H1 (cell line): ENCODE results near the gene RASGEF1C. TPM values are rescaled to one million over a fixed set of nuclear protein-coding genes. Genes with fewer than 3 reads are reported as not detected.

Experiments
- CTCF ChIA-PET: fragments of 300-600 bp; sonication (Branson Sonifier 250); formaldehyde crosslinking; loops from one replicate; lab custom pipeline; 2021; ENCODE audit not compliant: partially characterized antibody; lab: Charles Lee
- POLR2A ChIA-PET: fragments of 300-600 bp; sonication (Branson Sonifier 250); formaldehyde crosslinking; loops from one replicate; lab custom pipeline; 2021; ENCODE audit warnings: inconsistent platforms; ENCODE audit not compliant: partially characterized antibody; lab: Charles Lee
- DNase-seq, 2 experiments: peaks; one replicate each; pipeline versions ENCODE4 v3.0.0 to v3.0.0-alpha.2; 2010 to 2022; ENCODE audit warnings: low spot score in 2 of 2, low read depth in 1 of 2, mixed read lengths in 1 of 2
- FAIRE-seq: peaks from 2 replicates; lab custom pipeline; 2011; peaks lifted over from hg19 to GRCh38; lab: Jason Lieb, UNC
- H2AFZ ChIP-seq: 2 replicates; pipeline ENCODE4 v1.8.1; 2012; ENCODE audit warnings: low read length, inconsistent platforms
- H2AK5ac ChIP-seq: 2 replicates; pipeline ENCODE4 v1.6.1; 2013; ENCODE audit warnings: low read depth, low read length
- H2BK120ac ChIP-seq: replicated peaks from 2 replicates; pipeline ENCODE3; 2013; ENCODE audit warnings: low read depth, low read length, inconsistent platforms
- H2BK12ac ChIP-seq: 2 replicates; pipeline ENCODE4 v1.6.1; 2013; ENCODE audit warnings: low read depth, low read length
- H2BK15ac ChIP-seq: 2 replicates; pipeline ENCODE4 v1.6.1; 2013; ENCODE audit warnings: low read length
- H2BK20ac ChIP-seq: 2 replicates; pipeline ENCODE4 v1.6.1; 2013; ENCODE audit warnings: low read length
- H2BK5ac ChIP-seq: 2 replicates; pipeline ENCODE4 v1.6.1; 2013; ENCODE audit warnings: low read depth, low read length
- H3K14ac ChIP-seq: 2 replicates; pipeline ENCODE4 v1.6.1; 2013; ENCODE audit warnings: inconsistent platforms; ENCODE audit not compliant: insufficient read length
- H3K18ac ChIP-seq: 2 replicates; pipeline ENCODE4 v1.6.1; 2013; ENCODE audit warnings: low read length; ENCODE audit errors: extremely low read depth
- H3K23ac ChIP-seq: 2 replicates; pipeline ENCODE4 v1.6.1; 2013; ENCODE audit warnings: inconsistent platforms; ENCODE audit not compliant: insufficient read length
- H3K23me2 ChIP-seq: 2 replicates; pipeline ENCODE4 v1.6.1; 2013; ENCODE audit warnings: low read depth, low read length
- H3K27ac ChIP-seq: 2 replicates; pipeline ENCODE4 v1.6.1; 2011; ENCODE audit warnings: low read depth, low read length, inconsistent platforms
- H3K27me3 ChIP-seq, 4 experiments: replicated peaks in 1 of 4; 1 replicate in 1 of 4; 2 replicates in 3 of 4; pipeline versions ENCODE4 v1.6.1 to v1.8.1; 2011 to 2013; ENCODE audit warnings: low read length in 3 of 4, mild to moderate bottlenecking in 3 of 4, inconsistent platforms in 2 of 4, mixed read lengths in 2 of 4, moderate library complexity in 1 of 4; ENCODE audit not compliant: control insufficient read depth in 3 of 4, insufficient read depth in 3 of 4; ENCODE audit errors: extremely low read depth in 1 of 4
- H3K36me3 ChIP-seq, 4 experiments: 2 replicates each; pipeline versions ENCODE4 v1.6.1 to v1.8.1; 2011 to 2013; ENCODE audit warnings: mild to moderate bottlenecking in 4 of 4, low read length in 3 of 4, moderate library complexity in 2 of 4, control low read depth in 1 of 4, inconsistent platforms in 1 of 4; ENCODE audit not compliant: insufficient read depth in 4 of 4, control insufficient read depth in 2 of 4
- H3K4ac ChIP-seq: replicated peaks from 2 replicates; pipeline ENCODE3; 2013; ENCODE audit warnings: low read length, low read depth, mixed read lengths, inconsistent platforms; ENCODE audit not compliant: insufficient read length
- H3K4me1 ChIP-seq, 4 experiments: replicated peaks in 1 of 4; 1 replicate in 1 of 4; 2 replicates in 3 of 4; pipeline versions ENCODE4 v1.6.1 to v1.8.1; 2011 to 2013; ENCODE audit warnings: low read length in 3 of 4, inconsistent platforms in 2 of 4, mixed read lengths in 1 of 4; ENCODE audit not compliant: insufficient read depth in 4 of 4, control insufficient read depth in 3 of 4
- H3K4me2 ChIP-seq, 2 experiments: 2 replicates each; pipeline versions ENCODE4 v1.6.1 to v1.8.1; 2011 to 2013; ENCODE audit warnings: low read depth in 2 of 2, low read length in 2 of 2, control low read depth in 1 of 2, inconsistent platforms in 1 of 2, mild to moderate bottlenecking in 1 of 2; ENCODE audit not compliant: insufficient read depth in 1 of 2
- H3K4me3 ChIP-seq, 4 experiments: fragments of 200-600, 300-600 bp in 1 of 4; sonication (generic), shearing (Covaris generic), sonication (Bioruptor Twin) in 1 of 4; 2 replicates each; pipeline versions ENCODE4 v1.5.1 to v1.8.1; 2011 to 2016; ENCODE audit warnings: low read length in 4 of 4, low read depth in 3 of 4, control low read depth in 2 of 4, inconsistent platforms in 2 of 4, mild to moderate bottlenecking in 2 of 4, mixed read lengths in 1 of 4, moderate library complexity in 1 of 4; ENCODE audit not compliant: insufficient read depth in 2 of 4; ENCODE audit errors: extremely low read depth in 1 of 4
- H3K56ac ChIP-seq: replicated peaks from 2 replicates; pipeline ENCODE3; 2013; ENCODE audit warnings: low read depth, mild to moderate bottlenecking, mixed read lengths, low read length, inconsistent platforms; ENCODE audit not compliant: insufficient read length
- H3K79me1 ChIP-seq: 2 replicates; pipeline ENCODE4 v1.6.1; 2013; ENCODE audit warnings: low read depth, low read length, control low read depth
- H3K79me2 ChIP-seq, 2 experiments: 2 replicates each; pipeline versions ENCODE4 v1.6.1 to v1.8.1; 2012 to 2013; ENCODE audit warnings: low read length in 2 of 2, mild to moderate bottlenecking in 2 of 2, inconsistent platforms in 1 of 2; ENCODE audit not compliant: insufficient read depth in 2 of 2, control insufficient read depth in 1 of 2
- H3K9ac ChIP-seq, 4 experiments: replicated peaks in 1 of 4; 1 replicate in 1 of 4; 2 replicates in 3 of 4; pipeline versions ENCODE4 v1.6.1 to v1.8.1; 2011 to 2013; ENCODE audit warnings: low read depth in 3 of 4, low read length in 3 of 4, control low read depth in 2 of 4, mild to moderate bottlenecking in 2 of 4, moderate library complexity in 2 of 4, inconsistent platforms in 1 of 4; ENCODE audit errors: extremely low read depth in 1 of 4
- H3K9me3 ChIP-seq, 2 experiments: 2 replicates each; pipeline versions ENCODE4 v1.6.1 to v1.8.1; 2012 to 2013; ENCODE audit warnings: mild to moderate bottlenecking in 2 of 2, moderate library complexity in 2 of 2, control low read depth in 1 of 2, inconsistent platforms in 1 of 2, low read depth in 1 of 2, low read length in 1 of 2, mixed read lengths in 1 of 2; ENCODE audit not compliant: insufficient read depth in 2 of 2
- H4K20me1 ChIP-seq, 2 experiments: replicated peaks in 1 of 2; 2 replicates each; pipeline versions ENCODE3 to v1.8.1; 2011 to 2013; ENCODE audit warnings: inconsistent platforms in 2 of 2, low read length in 2 of 2, mild to moderate bottlenecking in 1 of 2; ENCODE audit not compliant: insufficient read depth in 2 of 2, control insufficient read depth in 1 of 2
- H4K5ac ChIP-seq: 2 replicates; pipeline ENCODE4 v1.6.1; 2013; ENCODE audit warnings: low read length, low read depth, mixed read lengths, inconsistent platforms; ENCODE audit not compliant: insufficient read length
- H4K8ac ChIP-seq: 2 replicates; pipeline ENCODE4 v1.8.0; 2013; ENCODE audit warnings: mild to moderate bottlenecking, moderate library complexity, low read length, inconsistent platforms; ENCODE audit not compliant: insufficient read depth; ENCODE audit errors: extremely low read depth
- H4K91ac ChIP-seq: replicated peaks from 2 replicates; pipeline ENCODE3; 2013; ENCODE audit warnings: low read length, mixed read lengths, inconsistent platforms; ENCODE audit not compliant: insufficient read length
- BRCA1 ChIP-seq: IDR thresholded peaks from 2 replicates; pipeline ENCODE4 v1.6.1; 2012; ENCODE audit warnings: low read depth, low read length, improper control_type of control experiment
- HDAC2 ChIP-seq, 2 experiments: fragments of 300-600 bp in 1 of 2; sonication (generic) in 1 of 2; IDR thresholded peaks; 2 replicates each; pipeline ENCODE4 v1.6.1; 2011 to 2012; ENCODE audit warnings: low read depth in 2 of 2, low read length in 2 of 2, mild to moderate bottlenecking in 2 of 2, moderate library complexity in 2 of 2, borderline replicate concordance in 1 of 2, inconsistent platforms in 1 of 2
- NANOG ChIP-seq: IDR thresholded peaks from 2 replicates; pipeline ENCODE4 v1.6.1; 2011; ENCODE audit warnings: low read length, low read depth, mild to moderate bottlenecking, inconsistent platforms; ENCODE audit not compliant: insufficient read depth, poor library complexity, severe bottlenecking
- RXRA ChIP-seq: IDR thresholded peaks from 2 replicates; pipeline ENCODE4 v1.6.1; 2011; ENCODE audit warnings: low read depth, mild to moderate bottlenecking, low read length, moderate library complexity; ENCODE audit not compliant: insufficient read depth
- SRF ChIP-seq: IDR thresholded peaks from 2 replicates; pipeline ENCODE4 v1.6.1; 2011; ENCODE audit warnings: mild to moderate bottlenecking, low read depth, low read length, moderate library complexity
- TEAD4 ChIP-seq: IDR thresholded peaks from 2 replicates; pipeline ENCODE4 v1.6.1; 2012; ENCODE audit warnings: low read depth, low read length, inconsistent platforms, mixed read lengths
- WGBS, 2 experiments: shearing (Covaris generic) in 1 of 2; methylation state at CpG; one replicate each; pipeline versions ENCODE4 v1.1.6 to v1.1.7; 2013 to 2015; ENCODE audit warnings: low lambda C conversion rate in 2 of 2, mixed read lengths in 2 of 2, inconsistent platforms in 1 of 2, low coverage in 1 of 2, missing lambda C conversion rate in 1 of 2; ENCODE audit not compliant: insufficient replicate concordance in 2 of 2, insufficient coverage in 1 of 2, insufficient read length in 1 of 2; ENCODE audit errors: extremely low coverage in 1 of 2, missing lambda C conversion rate in 1 of 2; 5-methylcytosine and 5-hydroxymethylcytosine counted together
- polyA plus RNA-seq, 7 experiments: library from polyadenylated mRNA; depleted of rRNA in 3 of 7; stranded (reverse) in 5 of 7; unstranded in 2 of 7; fragments of >200 nt in 5 of 7; fragments of 200-250 nt in 2 of 7; gene quantifications; 1 replicate in 5 of 7; 2 replicates in 1 of 7; 4 replicates in 1 of 7; pipeline versions ENCODE4 v1.2.1 to v1.2.3, GENCODE V29; 2011 to 2013; ENCODE audit warnings: missing spikeins in 2 of 7, mixed read lengths in 2 of 7
- total RNA-seq: library from RNA; stranded (reverse); fragmentation: NEBNext Ultra II Directional; extraction: Animal tissue kit (Norgen Biotek cat#: 25700); gene quantifications from 2 replicates; pipeline ENCODE4 v1.2.1, GENCODE V29; 2021
- TF ChIP-seq, protein P1 (sequence below): IDR thresholded peaks from 2 replicates; pipeline ENCODE4 v1.6.1; 2012; ENCODE audit warnings: low read length, inconsistent platforms
- TF ChIP-seq, protein P2 (sequence below), 3 experiments: IDR thresholded peaks; 1 replicate in 2 of 3; 2 replicates in 1 of 3; pipeline versions ENCODE4 v1.5.1 to v1.6.1; 2011; ENCODE audit warnings: low read length in 3 of 3, mild to moderate bottlenecking in 3 of 3, inconsistent platforms in 2 of 3, low read depth in 1 of 3, moderate library complexity in 1 of 3; ENCODE audit not compliant: insufficient read depth in 1 of 3; ENCODE audit errors: control extremely low read depth in 1 of 3

The RASGEF1C gene
- total and polyA plus RNA-seq, 2 of the 8 experiments (the other 6 are each of a cell fraction or from before 2014, with no cell fraction given) = 0.26 to 0.61 TPM

- H3K18ac ChIP-seq = no peak overlapping the region
- H3K27me3 ChIP-seq = no peaks in the 10 kb centered on the region
- H2BK120ac ChIP-seq = no peak overlapping the region
- H3K4me2 ChIP-seq = no peak overlapping the region
- H2AK5ac ChIP-seq = no peak overlapping the region
- no peaks in the 10 kb centered on the region for H3K36me3 ChIP-seq
- H3K23ac ChIP-seq = no peak overlapping the region
- no peak overlapping the region for H2BK5ac ChIP-seq
- no peak overlapping the region for H3K4me3 ChIP-seq
- H3K14ac ChIP-seq = no peak overlapping the region
- H3K79me1 ChIP-seq = no peaks in the 10 kb centered on the region
- peaks cover 0 to 4% of the 10 kb centered on the region in 2 experiments for H4K20me1 ChIP-seq
- no peak overlapping the region; the same call in 1 of the 2 replicates for H4K8ac ChIP-seq
- H3K27ac ChIP-seq = no peak overlapping the region
- no peak overlapping the region for H3K56ac ChIP-seq
- H4K91ac ChIP-seq = no peak overlapping the region
- 91 to 100% methylated on average over 3 to 15 of the region's 23 CpGs for WGBS, 2 experiments
- H3K9ac ChIP-seq = no peak overlapping the region
- H3K4ac ChIP-seq = no peak overlapping the region
- no peaks in the 10 kb centered on the region for H3K9me3 ChIP-seq
- FAIRE-seq = no peak
- peaks cover 0 to 4% (median 0%) of the 10 kb centered on the region in 4 experiments; a peak in 3 of 7 replicates for H3K4me1 ChIP-seq
- H2BK20ac ChIP-seq = 0 out of 2 replicates have a peak overlapping the region, but pooled peaks have one; percentile 3
- no peak overlapping the region for H2AFZ ChIP-seq
- DNase-seq = no peak
- ChIA-PET POLR2A (no interaction called here), CTCF (no interaction called here)
- H3K23me2 ChIP-seq = no peaks in the 10 kb centered on the region
- no peaks in the 10 kb centered on the region for H3K79me2 ChIP-seq
- H2BK12ac ChIP-seq = no peak overlapping the region
- no peak overlapping the region for H2BK15ac ChIP-seq
- no peak overlapping the region for H4K5ac ChIP-seq
- TF ChIP-seq, protein P1, sequence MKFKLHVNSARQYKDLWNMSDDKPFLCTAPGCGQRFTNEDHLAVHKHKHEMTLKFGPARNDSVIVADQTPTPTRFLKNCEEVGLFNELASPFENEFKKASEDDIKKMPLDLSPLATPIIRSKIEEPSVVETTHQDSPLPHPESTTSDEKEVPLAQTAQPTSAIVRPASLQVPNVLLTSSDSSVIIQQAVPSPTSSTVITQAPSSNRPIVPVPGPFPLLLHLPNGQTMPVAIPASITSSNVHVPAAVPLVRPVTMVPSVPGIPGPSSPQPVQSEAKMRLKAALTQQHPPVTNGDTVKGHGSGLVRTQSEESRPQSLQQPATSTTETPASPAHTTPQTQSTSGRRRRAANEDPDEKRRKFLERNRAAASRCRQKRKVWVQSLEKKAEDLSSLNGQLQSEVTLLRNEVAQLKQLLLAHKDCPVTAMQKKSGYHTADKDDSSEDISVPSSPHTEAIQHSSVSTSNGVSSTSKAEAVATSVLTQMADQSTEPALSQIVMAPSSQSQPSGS = no peak
- TF ChIP-seq SRF (no peak), TEAD4 (no peak), RXRA (no peak), NANOG (no peak), HDAC2 (IDR thresholded peaks at IDR 0.05; ENCODE audit: borderline replicate concordance in 1 of 2, low read depth in 2 of 2, low read length in 2 of 2) (no peak), BRCA1 (no peak)
- TF ChIP-seq, protein P2, sequence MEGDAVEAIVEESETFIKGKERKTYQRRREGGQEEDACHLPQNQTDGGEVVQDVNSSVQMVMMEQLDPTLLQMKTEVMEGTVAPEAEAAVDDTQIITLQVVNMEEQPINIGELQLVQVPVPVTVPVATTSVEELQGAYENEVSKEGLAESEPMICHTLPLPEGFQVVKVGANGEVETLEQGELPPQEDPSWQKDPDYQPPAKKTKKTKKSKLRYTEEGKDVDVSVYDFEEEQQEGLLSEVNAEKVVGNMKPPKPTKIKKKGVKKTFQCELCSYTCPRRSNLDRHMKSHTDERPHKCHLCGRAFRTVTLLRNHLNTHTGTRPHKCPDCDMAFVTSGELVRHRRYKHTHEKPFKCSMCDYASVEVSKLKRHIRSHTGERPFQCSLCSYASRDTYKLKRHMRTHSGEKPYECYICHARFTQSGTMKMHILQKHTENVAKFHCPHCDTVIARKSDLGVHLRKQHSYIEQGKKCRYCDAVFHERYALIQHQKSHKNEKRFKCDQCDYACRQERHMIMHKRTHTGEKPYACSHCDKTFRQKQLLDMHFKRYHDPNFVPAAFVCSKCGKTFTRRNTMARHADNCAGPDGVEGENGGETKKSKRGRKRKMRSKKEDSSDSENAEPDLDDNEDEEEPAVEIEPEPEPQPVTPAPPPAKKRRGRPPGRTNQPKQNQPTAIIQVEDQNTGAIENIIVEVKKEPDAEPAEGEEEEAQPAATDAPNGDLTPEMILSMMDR (IDR thresholded peaks at IDR 0.05; ENCODE audit: control extremely low read depth in 1 of 3, insufficient read depth in 1 of 3, low read depth in 1 of 3, low read length in 3 of 3) = no peak
Observed at GRCh38 chr5:180113660-180114303, 95.2 kb downstream of the RASGEF1C start.
